ENCODE results near the gene CDH23.

- no peak for TF ChIP-seq CTCF (IDR thresholded peaks at IDR 0.05; ENCODE audit: low read depth, low read length, poor library complexity, severe bottlenecking)
- TF ChIP-seq EZH2phosphoT487 (IDR thresholded peaks at IDR 0.05; ENCODE audit: borderline replicate concordance, low read length), result no peak
Measured at GRCh38 chr10:71622616-71623015, 225.9 kb downstream of the CDH23 start.
